Thyroid gland (tissue), 4 donors: ENCODE data around the gene LTA.

ENCODE experiments used
- CTCF ChIP-seq, 6 experiments: fragments of 200-600 bp in 3 of 6; fragments of 450-650 bp in 3 of 6; sonication (generic) in 3 of 6; IDR thresholded peaks; one replicate each; pipeline ENCODE4 v1.5.1; 2016 to 2019; ENCODE audit warnings: antibody characterized with exemption in 6 of 6, mild to moderate bottlenecking in 2 of 6, inconsistent platforms in 1 of 6, moderate library complexity in 1 of 6
- POLR2A ChIP-seq, 2 donors: fragments of 450-650 bp; IDR thresholded peaks; one replicate each; pipeline ENCODE4 v1.6.1; 2017; ENCODE audit warnings: antibody characterized with exemption in 2 of 2, mild to moderate bottlenecking in 2 of 2, moderate library complexity in 1 of 2

- TF ChIP-seq CTCF (IDR thresholded peaks at IDR 0.05) (no peak), POLR2A (IDR thresholded peaks at IDR 0.05) (no peak)
Observed at GRCh38 chr6:31559958-31560696, 12.0 kb upstream of the LTA start.
